Measurements from ENCODE around the gene SIGMAR1.

SIGMAR1 gene

GRCh38 chr9:34600908-34601307 lies 36.7 kb downstream of the SIGMAR1 start:
- no peak for DNase-seq

GRCh38 chr9:34599546-34599945 lies 38.0 kb downstream of the SIGMAR1 start:
- DNase-seq = no peak

- no peak for DNase-seq
These were observed 43.4 kb downstream of the SIGMAR1 start for GRCh38 chr9:34594177-34594576.

GRCh38 chr9:34592895-34593601 lies 44.5 kb downstream of the SIGMAR1 start:
- DNase-seq = no peak

- DNase-seq = no peak
These were observed 45.4 kb downstream of the SIGMAR1 start for GRCh38 chr9:34591917-34592866.

GRCh38 chr9:34591248-34591916 lies 46.2 kb downstream of the SIGMAR1 start:
- DNase-seq = peak; percentile 73

- no peak for DNase-seq
These were observed 47.0 kb downstream of the SIGMAR1 start for GRCh38 chr9:34590381-34591247.

- DNase-seq = no peak
These were observed 47.8 kb downstream of the SIGMAR1 start, which contains the start of gene CNTFR for GRCh38 chr9:34589636-34590380. Gene CNTFR, minus strand, starts transcription at chr9:34589724. Its CDS starts 20,743 bp downstream, at chr9:34568981.

- DNase-seq = no peak
These were observed 48.6 kb downstream of the SIGMAR1 start for GRCh38 chr9:34588671-34589635.

- no peak for DNase-seq
These were observed 50.3 kb downstream of the SIGMAR1 start for GRCh38 chr9:34587271-34587670.

GRCh38 chr9:34585946-34586669 lies 51.5 kb downstream of the SIGMAR1 start:
- no peak for DNase-seq

GRCh38 chr9:34584970-34585369 lies 52.6 kb downstream of the SIGMAR1 start:
- no peak for DNase-seq
